NCI-H1436 treated with DMSO at 0.1 percent for 48 hours (cell line): Measurements from ENCODE around the gene CHMP6.

Source experiments
- DNase-seq: peaks from one replicate; lab custom pipeline; 2025; lab: John Stamatoyannopoulos, UW

Gene CHMP6

DNA sequence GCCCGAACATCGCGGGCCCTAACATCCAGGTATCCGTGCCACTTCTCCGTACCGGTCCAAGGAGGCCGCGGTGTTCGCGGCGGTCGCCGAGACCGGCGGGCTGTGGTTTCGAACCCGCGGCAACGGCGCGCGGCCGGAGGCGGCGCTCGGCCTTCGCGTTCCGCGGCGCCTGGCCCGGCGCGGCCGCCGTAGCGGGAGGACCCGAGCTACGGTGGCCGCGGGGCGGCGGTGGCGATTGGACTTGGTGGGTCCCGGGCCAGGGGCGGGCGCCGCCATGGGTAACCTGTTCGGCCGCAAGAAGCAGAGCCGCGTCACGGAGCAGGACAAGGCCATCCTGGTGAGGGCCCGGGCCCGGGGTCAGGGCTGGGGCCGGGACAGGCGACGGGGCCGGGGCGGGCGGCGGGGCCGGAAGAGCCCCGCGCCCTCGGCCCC is at the start of gene CHMP6:
Gene CHMP6, plus strand, starts transcription at position 197 of the 432 bp plus-strand sequence. Its CDS starts 78 bp downstream, at position 275.
- DNase-seq = no peak

DNA sequence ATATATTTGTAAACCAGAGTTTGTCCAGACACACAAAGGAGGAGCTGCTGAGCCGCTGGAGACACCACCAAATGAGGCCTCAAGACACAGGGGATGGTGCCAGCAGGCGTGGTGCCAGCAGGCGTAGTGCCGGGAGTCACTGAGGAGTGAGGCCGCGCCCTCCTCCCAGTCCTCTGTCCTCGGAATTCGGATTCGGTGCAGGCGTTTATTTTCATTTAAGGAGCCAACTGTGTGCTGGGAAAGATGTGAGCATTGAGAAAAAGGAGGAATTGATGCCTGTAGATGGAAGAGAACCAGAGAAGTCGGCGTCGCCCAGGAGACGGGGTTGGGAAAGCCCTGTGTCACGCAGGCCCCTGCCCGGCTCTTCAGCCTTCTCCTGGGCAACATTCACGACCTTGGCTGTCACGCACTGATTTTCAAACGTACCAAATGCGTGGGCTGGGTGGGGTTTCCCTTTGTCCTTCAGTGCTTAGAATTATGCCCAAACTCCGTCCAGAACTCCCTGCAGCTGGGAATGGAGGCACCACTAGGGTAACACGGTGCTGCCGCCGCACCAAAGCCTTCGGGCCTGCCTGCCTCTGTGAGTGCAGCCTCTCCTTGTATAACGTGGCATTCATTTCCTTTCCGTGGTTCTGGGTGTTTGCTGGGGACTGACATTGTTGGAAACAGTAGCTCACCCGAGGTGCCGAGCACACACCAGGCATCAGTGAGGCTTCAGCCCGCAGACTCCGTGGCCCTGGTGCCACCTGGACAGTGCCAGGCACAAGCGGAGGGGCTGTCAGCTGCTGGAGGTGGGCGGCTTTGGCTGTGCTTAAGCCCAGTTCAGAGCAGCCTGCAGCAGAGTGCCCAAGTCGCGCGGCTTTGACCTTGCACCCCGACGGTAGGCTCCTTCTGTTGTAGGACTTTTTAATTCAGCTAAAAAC is 49.0 kb upstream of the CHMP6 start:
- no peak for DNase-seq

DNA sequence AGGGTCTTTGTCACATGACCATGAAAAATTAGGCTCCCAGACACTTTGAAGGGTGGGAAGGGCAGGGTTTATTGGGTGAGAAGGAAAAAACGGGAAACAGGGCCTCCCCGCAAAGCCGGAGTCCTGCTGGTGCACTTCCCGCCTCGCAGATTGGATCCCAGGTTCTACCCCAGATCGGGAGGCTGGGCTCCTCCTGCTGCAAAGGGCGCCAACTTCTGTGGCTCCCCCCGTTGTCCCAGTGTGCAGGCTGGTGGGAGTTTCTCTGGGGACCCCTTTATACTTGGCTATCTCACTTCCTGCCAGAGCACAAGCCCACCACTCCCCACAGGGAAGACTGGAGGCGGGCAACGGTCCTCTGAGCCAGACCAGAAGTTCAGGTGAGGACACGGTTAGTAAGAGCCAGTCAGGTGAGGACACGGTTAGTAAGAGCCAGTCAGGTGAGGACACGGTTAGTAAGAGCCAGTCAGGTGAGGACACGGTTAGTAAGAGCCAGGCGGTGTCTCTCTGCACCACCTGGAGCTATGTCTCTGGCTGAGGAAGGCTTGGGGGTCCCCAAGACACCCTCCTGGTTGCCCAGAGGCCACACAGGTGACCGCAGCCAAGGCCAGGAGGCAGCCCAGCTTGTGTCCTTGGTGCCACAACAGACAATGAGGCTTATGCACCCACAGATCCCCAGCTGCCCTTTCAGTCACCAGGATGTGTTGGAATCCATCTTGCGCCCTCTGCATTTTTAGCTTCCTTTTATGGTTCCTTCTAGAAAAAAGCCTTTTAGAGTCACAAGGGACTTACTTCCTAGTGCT is 48.1 kb upstream of the CHMP6 start:
- DNase-seq = no peak

DNA sequence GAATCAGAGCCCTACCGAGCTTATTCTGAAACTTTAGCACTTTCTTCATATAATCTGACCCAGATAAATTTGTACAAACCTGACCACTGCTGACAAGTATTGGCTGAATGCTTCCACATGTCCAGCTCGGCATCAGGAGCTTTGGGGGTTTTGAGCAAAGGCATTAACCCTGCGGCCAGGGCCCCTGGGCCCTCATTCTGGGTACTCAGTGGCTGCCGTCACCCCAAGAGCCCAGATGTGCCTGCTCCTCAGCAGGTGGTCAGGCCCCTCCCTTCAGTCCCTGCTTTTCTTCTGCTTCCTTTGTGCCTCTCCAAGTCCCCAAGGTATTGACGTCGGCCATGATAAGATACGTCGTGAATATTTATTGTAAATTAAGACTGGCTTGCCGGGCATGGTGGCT is 47.3 kb upstream of the CHMP6 start:
- DNase-seq = no peak

DNA sequence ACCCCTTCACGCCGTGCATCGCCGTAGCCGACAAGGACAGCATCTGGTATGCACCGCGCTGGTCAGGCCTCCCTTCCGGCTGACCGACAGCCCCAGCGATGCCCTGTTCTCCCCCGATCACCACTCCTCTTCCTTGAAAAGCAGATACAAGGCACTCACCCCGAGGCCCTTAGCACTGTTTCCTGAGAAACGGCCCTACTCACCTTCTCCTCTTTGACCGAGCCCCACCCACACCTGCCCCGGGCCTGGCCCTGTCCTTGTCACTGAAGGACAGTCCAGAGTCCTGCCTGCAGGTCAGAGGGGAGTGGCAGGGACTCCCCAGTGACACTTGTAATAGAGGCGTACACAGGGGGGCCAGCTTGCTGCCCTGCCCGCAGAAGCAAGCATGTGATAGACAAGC is 45.9 kb upstream of the CHMP6 start:
- no peak for DNase-seq

DNA sequence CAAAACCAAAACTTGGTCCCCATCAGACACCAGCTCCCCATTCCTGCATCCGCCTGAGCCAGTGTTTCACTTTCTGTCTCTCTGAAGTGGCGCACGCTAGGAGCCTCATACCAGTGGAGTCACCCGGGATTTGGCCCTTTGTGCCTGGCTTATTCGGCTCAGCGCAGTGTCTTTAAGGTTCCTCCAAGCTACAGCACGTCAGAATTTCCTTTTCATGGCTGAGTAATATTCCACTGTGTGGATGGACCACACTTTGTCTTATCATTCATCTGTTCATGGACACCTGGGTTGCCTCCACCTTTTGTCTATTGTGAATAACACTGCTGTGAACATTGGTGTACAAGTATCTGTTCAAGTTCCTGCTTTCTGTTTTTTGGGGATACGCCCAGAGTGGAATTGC is 45.2 kb upstream of the CHMP6 start:
- DNase-seq = no peak

DNA sequence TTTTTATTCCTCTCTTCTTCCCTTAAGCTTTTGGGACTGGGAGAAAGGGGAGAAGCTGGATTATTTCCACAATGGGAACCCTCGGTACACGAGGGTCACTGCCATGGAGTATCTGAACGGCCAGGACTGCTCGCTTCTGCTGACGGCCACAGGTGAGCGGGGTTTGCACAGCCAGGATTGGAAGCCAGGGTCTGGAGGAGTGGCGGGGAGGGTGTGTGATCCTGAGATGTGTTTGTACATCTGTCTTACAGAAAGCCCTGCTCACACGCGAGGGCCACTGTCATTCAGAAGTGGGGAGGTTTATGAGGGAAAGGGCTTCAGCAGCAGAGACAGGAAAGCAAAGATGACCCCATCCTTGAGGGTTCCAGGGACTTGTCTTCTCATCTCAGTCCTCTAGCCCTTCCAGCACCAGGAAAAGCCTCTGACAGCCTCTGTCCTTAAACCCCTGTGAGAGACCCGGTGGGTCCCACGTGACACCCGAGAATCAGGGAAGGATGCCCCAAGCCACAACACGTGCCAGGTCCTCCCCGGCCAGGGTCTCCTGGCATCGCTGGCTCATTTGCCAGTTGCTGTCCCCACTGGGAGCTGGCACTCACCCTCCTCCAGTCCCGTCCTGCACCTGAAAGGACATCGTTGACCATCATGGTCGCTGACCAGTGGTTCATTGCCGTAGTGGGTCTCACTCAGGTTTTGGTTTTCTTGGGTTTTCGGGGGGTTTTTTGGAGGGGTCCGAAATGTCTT is 44.3 kb upstream of the CHMP6 start:
- DNase-seq = no peak

DNA sequence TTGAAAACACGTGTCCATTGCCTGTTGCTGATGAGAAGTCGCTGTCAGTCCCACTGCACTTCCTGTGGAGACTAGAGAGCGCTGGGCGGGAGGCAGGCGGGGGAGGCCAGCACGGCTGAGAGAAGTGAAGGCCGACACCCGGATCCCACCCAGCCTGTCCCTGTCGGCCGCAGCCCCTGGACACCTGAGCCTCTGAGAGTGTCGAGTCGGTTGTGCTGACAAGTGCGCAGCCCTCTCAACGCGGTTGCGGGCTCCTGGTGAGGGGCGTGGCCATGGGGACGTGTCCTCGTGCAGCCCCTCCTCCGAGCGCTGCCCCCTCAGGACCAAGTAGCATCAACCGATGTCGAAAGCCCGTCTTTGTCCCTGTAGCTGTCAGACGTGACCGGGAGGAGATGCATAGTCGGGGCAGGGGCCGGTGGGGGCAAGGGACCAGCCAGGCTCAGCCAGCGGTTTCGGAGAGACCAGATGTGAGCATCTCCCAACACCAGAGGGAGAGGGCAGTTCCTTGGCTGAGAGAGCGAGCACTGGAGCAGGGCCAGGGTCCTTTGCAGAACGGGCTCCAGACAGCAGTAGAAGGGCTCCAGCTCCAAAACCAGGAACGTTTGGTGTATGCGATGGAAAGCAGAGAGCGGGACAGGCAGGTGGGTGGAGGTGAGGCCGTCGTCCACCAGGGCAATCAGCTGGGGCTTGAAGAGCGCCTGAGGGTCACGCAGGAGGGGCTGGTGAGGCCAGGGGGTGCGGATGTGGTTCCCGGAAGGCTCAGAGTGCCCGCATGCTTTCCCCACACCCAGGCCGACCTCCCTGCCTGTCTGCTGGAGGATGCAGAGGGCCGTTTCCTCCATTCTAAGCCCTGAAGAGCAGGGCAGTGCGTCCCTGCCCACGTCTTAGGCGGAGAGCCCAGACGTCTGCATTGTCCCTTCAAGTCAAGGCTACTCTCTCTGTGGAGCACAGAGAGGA is 43.3 kb upstream of the CHMP6 start:
- no peak for DNase-seq

DNA sequence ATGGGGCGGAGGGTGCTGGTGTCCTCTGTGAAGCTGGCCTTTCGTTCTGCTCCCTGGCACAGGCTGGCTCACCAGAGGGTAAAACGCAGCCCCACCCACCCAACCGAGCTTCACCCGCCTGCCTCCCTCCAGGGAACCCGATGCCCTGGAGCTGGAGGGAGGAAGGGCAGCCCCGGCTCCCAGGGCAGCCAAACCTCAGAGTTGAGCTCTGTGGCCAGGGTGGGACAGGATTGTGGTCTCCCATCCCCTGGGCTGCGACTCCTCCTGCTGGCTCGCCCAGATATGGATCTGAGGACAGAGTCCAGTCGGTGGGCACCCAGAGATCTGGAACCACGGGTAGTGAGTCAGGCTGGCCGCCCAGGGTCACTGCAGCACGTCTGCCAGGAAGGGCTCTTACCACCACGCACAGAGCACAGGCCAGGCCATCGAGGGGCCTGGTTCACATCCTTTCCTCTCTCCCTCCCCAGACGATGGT is 42.6 kb upstream of the CHMP6 start:
- DNase-seq = no peak

DNA sequence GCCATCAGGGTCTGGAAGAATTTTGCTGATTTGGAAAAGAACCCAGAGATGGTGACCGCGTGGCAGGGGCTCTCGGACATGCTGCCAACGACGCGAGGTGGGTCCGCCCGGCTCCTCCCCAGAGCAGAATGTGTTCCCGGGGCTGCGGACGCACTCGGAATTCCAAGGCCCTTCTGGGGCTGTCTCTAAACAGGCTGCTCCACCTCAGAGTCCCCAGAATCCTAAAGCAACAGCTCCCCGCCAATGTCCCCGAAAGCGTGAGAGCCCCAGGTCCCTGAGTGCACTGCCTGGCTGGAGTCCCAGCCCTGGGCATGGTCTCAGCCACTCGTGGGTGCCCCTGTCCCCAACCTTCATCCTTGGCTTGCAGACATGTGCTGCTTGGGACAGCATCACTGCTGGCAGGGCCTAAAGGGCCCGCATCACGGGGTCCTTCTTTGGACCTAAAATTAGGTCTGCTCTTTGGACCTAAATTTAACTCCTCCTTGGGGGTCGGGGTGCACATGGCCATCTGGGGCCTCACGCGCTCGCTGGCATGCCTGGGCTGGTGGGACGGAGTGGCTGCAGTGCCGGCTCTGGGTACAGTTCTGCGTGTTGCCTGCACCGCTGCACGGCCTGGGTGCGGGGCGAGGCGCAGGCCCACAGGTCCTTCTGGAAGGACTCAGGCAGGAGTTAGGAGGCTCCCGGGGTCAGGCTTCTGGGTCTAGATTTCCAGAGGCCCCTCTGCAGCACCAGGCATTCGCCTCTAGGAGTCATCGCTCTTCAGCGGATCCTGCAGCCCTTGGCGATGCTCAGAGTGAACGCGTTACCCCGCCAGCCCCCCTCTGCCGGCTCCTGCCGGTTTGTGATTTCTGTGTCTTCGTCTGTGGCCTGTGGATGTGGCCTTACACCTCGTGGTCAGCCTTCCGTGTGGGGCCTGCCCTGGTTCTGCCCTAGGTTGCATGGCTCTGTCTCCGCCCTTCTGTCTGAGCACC is 41.9 kb upstream of the CHMP6 start:
- DNase-seq = no peak

DNA sequence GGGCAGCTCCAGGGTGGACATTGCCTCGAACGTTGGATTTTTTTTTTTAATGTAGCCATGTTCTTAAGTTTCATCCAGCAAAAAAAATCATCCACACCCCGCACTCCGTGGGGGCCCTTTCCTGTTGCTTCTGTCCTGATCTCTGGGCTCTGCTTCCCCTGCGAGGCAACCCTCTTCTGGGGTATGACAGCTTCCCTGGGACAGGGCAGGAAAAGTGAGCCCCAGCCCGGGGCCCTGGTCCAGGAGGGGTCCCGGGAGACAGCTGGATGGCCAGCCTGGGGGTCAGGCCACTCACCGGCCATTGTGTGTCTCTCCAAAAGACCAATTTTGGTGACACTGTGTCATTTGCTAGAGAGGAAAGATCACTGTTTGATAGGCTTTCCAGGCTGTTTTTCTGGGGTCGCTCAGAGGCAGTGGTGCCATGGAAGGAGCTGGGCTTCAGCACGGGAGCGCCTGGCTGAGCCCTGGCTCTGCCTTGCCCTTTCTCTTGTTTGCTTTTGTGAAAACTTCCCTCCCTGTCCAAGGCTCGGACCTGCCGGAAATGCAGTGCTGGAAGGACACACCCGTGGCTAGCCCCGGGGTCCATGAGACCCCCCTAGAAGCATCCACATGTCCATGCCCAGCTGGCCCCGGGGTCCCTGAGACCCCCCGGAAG is 41.0 kb upstream of the CHMP6 start:
- DNase-seq = no peak

DNA sequence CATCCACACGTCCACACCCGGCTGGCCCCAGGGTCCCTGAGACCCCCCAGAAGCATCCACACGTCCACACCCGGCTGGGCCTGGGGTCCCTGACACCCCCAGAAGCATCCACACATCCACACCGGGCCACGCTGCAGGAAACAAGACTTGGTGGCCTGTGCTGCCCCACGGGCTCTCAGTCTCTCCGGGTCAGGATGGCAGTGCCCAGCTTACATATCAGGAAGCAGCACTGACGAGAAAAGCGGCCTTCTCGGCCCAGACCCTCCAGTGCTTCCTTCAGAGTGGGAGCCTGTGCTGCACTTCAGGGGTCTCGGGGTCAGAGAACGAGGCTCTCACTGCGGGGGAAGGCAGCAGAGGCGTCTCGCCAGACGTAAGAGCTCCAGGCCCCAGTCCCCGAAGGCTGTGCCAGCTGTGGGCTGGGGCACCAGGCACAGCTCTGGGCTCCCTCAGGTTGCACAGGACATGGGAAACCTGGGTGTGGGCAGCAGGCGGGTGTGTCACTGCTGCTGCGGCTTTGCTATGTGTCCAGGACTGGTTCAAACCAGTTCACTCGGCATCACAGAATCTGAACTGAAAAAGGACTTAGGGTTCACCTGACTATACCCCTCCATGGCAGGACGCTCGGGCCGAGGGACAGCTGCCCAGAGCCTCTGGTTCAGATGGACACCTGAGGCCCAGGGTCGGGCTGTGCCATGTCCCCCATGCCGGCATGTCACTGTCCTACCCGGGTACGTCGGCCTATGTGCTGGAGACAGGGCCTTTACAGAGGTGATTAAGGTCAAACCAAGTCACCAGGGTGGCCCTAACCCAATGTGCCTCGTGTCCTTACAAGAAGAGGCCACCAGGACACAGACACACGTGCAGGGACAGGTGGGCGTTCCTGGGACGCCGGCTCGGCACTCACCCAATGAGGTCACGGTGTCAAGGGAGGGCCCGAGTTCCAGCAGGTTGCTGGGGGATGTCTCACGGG is 40.2 kb upstream of the CHMP6 start:
- DNase-seq = no peak

DNA sequence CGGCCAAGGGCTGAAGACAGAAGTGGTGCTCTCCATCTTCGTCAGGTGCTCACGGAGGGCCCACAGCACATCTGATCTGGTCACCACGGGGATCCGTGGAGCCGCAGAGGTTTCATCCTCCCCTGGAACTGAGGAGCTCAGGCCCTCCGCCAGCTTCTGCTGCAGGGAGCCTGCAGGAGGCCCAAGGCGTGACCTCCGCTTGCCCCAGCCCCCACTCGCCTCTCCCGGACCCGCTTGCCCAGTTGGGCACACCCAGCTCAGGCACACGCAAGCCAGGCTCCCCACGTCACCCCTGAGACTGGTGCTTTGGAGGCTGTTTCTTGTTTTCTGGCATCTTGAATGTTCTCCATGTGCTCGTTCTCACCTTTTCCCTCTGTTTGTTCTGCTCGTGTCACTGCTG is 39.4 kb upstream of the CHMP6 start:
- no peak for DNase-seq

DNA sequence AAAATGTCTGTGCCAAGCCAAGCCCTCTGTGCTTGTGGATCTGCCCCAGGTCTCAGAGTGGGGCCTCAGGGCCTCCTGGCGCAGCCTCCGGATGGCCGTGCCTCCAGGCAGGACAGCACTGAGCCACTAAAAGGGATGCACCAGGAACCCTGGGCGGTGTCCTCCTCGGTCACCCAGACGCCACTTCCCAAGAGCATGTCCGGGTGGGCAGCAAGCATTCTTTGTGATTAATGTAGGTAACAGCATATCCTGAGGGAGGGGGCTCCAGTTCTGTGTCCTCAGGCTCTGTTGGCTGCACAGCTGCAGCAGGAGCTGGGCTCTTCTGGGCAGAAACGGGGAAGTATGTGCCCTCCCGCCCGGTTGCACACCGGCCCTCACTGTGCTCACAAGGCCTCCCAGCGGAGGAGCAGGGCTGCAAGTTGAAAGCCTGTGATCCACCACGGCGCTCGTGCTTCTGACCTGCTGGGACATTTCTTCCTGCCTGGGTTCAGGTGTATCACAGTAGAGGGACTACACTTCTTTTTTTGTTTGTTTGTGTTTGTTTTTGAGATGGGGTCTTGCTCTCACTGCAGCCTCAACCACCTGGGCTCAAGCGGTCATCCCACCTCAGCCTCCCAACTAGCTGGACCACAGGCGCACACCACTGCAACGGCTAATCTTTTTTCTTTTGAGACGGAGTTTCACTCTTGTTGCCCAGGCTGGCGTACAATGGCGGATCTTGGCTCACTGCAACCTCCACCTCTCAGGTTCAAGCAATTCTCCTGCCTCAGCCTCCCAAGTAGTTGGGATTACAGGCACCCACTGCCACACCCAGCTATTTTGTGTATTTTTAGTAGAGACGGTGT is 37.9 kb upstream of the CHMP6 start:
- no peak for DNase-seq

DNA sequence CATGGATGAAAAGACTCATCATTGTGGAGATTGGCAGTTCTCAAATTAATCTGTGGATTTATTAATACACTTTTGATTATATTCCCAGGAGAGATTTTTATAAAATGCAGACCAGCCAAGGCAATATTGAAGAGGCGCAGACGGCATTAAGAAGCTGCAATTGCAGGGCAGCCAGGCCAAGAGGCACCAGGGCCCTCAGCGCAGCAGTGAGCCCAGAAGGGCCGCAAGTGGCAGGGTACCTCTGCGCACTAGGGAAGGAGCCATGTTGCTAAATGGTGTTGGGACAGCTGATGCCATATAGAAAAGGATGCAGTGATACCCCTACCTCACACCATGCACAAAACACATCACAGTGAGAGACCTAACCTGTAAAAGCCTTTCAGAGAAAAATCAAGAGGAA is 36.6 kb upstream of the CHMP6 start:
- no peak for DNase-seq

DNA sequence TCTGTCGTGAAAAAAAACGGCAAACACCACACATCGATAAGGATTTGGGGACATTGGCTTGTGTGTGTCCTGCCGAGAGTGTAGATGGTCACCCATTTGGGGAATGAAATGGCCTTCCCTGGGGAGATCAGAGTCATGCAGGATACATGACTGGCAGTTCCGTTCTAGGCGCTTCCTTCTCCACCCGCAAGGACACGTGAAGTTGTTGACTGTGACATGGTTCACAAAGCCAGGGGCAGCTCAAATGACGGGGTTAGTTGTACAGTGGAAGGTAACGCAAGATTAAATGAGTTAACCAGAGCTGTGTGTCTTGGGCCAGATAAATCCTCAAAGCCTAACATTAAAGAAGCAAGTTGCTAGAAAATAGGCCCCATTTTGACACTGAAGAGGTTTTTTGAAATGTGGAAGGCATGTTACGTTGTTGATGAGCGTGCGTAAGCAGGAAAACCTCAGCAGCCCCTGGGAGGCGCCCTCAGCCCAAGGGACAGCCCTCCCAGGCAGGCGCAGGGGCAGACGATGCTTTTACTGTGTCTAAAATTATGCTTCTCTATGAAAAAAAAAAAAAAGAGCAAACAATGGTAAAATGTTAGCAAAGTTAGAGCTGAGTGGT is 35.9 kb upstream of the CHMP6 start:
- no peak for DNase-seq
